ENCODE measurements around the gene ZMYND10. TPM values are rescaled to one million over a fixed set of nuclear protein-coding genes. Genes with fewer than 3 reads are reported as not detected.

Gene ZMYND10
- total RNA-seq, 1 donor from 2014 or later, result not detected

GRCh38 chr3:50323092-50323600, 22.4 kb downstream of the ZMYND10 start:
- DNase-seq (ENCODE audit: low spot score in 2 of 2), result peak in 1 of 2 donors; percentile 67
- Histone ChIP-seq H3K4me3 (no peak overlapping the region), H3K27me3 (no peaks in the 10 kb centered on the region), H3K9me3 (no peaks in the 10 kb centered on the region), H3K27ac (peak overlapping the region; percentile 92 to 93), H3K4me1 (peaks cover 12 to 37% of the 10 kb centered on the region in 2 donors), H3K36me3 (peaks cover 0 to 22% of the 10 kb centered on the region in 2 donors)
- TF ChIP-seq, protein P1, sequence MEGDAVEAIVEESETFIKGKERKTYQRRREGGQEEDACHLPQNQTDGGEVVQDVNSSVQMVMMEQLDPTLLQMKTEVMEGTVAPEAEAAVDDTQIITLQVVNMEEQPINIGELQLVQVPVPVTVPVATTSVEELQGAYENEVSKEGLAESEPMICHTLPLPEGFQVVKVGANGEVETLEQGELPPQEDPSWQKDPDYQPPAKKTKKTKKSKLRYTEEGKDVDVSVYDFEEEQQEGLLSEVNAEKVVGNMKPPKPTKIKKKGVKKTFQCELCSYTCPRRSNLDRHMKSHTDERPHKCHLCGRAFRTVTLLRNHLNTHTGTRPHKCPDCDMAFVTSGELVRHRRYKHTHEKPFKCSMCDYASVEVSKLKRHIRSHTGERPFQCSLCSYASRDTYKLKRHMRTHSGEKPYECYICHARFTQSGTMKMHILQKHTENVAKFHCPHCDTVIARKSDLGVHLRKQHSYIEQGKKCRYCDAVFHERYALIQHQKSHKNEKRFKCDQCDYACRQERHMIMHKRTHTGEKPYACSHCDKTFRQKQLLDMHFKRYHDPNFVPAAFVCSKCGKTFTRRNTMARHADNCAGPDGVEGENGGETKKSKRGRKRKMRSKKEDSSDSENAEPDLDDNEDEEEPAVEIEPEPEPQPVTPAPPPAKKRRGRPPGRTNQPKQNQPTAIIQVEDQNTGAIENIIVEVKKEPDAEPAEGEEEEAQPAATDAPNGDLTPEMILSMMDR (IDR thresholded peaks at IDR 0.05), result no peak
- intact Hi-C loops (cut with DNase I), result no loop called here

GRCh38 chr3:50322386-50323091, 23.0 kb downstream of the ZMYND10 start, which contains the start of gene HYAL2:
Gene HYAL2 (minus strand): TSS chr3:50322745. CDS start chr3:50320489, 2,256 bp downstream.
- H3K4me3 ChIP-seq, result peak within 1 kb of the TSS; percentile 66 to 81
- TF ChIP-seq, protein P1 (IDR thresholded peaks at IDR 0.05), result no peak
- intact Hi-C loops (cut with DNase I), result no loop called here
- peaks cover 0 to 25% of the 10 kb centered on the region in 2 donors for H3K36me3 ChIP-seq
- H3K9me3 ChIP-seq, result no peaks in the 10 kb centered on the region
- H3K27ac ChIP-seq, result peak within 1 kb of the TSS; percentile 92 to 93
- peak in 1 of 2 donors; percentile 70 for DNase-seq (ENCODE audit: low spot score in 2 of 2)
- peaks cover 12 to 36% of the 10 kb centered on the region in 2 donors for H3K4me1 ChIP-seq
- no peaks in the 10 kb centered on the region for H3K27me3 ChIP-seq

GRCh38 chr3:50322115-50322385, 23.5 kb downstream of the ZMYND10 start:
- peak overlapping the region; percentile 66 to 81 for H3K4me3 ChIP-seq
- intact Hi-C loops (cut with DNase I), result no loop called here
- H3K36me3 ChIP-seq, result peaks cover 0 to 26% of the 10 kb centered on the region in 2 donors
- DNase-seq (ENCODE audit: low spot score in 2 of 2), result no peak
- TF ChIP-seq, protein P1 (IDR thresholded peaks at IDR 0.05), result no peak
- peak overlapping the region; percentile 92 to 93 for H3K27ac ChIP-seq
- no peaks in the 10 kb centered on the region for H3K9me3 ChIP-seq
- H3K27me3 ChIP-seq, result no peaks in the 10 kb centered on the region
- peaks cover 10 to 31% of the 10 kb centered on the region in 2 donors for H3K4me1 ChIP-seq

DNA sequence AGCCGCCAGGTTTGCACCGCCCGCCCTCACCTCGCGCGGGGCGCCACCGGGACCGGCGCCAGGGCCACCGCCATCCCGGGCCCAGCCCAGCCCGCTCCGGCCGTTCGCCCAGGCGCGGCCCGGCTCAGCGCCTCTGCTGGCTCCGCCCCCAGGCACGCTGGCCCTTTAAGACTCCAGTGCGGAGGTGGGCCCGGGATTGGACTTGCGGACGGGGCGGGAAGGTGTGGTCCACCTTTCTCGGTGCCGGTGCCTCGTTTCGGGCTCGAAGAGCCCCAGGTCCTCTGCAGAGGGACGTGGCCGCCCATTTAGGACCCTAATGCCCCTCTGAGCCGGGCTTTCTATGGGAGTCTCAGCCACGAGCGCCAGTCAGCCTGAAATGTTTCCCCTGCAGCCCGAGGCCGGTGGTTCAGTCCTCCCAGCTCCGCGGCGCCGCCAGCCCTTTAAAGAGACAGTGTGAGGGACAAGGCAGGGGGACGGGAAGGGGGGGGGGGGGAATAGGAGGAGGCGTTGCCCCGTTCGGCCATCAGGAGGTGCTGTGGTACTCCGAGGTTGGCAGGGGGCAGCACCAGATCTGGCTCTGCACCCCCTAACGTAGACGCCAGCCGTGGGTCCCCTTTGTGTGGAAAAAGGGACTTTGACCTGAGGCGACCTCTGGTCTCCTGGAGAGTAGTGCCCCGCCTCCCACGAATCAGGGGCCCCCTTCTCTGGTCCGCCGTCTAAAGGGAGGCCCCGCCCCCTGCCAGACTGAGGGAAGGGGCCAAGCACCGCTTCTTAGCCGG, 24.0 kb downstream of the ZMYND10 start:
- TF ChIP-seq, protein P1 (IDR thresholded peaks at IDR 0.05), result peak; percentile 26 to 63 (median 44)
- Histone ChIP-seq H3K4me1 (peaks cover 8 to 28% of the 10 kb centered on the region in 2 donors), H3K27ac (peak overlapping the region; percentile 92 to 93), H3K27me3 (no peaks in the 10 kb centered on the region), H3K4me3 (peak overlapping the region; percentile 66 to 81), H3K36me3 (peaks cover 0 to 31% of the 10 kb centered on the region in 2 donors), H3K9me3 (no peaks in the 10 kb centered on the region)
- peak in 1 of 2 donors; percentile 94 for DNase-seq (ENCODE audit: low spot score in 2 of 2)
- intact Hi-C loops (cut with DNase I), result loop anchor here (1.0 kb wide), 1 partner anchor 22 kb away; the partner anchor contains the start of genes HYAL3 and NAA80

DNA sequence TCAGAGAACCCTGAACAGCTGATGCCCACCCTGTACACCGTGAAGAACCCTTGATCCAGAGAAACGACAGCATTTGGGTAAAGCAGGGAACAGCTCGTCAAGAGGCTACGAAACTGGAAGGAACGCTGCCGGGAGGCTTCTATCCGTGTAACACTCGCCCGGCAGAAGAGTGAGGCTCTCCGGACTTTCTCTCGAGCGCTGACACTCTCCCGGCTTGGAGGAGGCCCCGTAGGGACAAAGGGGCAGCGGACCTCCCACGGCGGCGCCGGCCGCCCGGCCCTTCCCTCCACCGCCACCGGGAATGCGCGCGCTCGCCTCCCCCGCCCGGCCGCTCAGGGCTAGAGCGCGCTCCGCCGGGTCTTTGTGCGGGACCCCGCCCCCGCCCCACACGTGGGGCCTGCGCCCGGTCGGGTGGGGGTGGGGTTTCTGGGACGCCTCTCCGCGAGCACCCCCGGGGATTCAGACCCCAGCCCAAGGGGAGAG, 24.6 kb downstream of the ZMYND10 start:
- Histone ChIP-seq H3K4me1 (peaks cover 8 to 28% of the 10 kb centered on the region in 2 donors), H3K4me3 (peak overlapping the region; percentile 66 to 81), H3K27me3 (no peaks in the 10 kb centered on the region), H3K27ac (peak overlapping the region; percentile 92 to 93), H3K36me3 (peaks cover 0 to 31% of the 10 kb centered on the region in 2 donors), H3K9me3 (no peaks in the 10 kb centered on the region)
- TF ChIP-seq, protein P1 (IDR thresholded peaks at IDR 0.05), result peak in 1 of 3 experiments; percentile 5
- peak in 1 of 2 donors; percentile 86 for DNase-seq (ENCODE audit: low spot score in 2 of 2)
- intact Hi-C loops (cut with DNase I), result loop anchor here (1.0 kb wide), 1 partner anchor 22 kb away; the partner anchor contains the start of genes HYAL3 and NAA80

Data from ascending aorta (tissue), 2 donors.